HG03045 (cell line): ENCODE results near the gene CBY3.
"Not testable (repeated sequence)": the region's sequence is repeated elsewhere in the genome, so short reads cannot be mapped to it uniquely, and the experiment has no call there.

ENCODE experiments used
- ATAC-seq: cut with Tn5 transposase; IDR thresholded peaks from one replicate; pipeline ENCODE4 v1.9.1; 2021; ENCODE audit warnings: mild to moderate bottlenecking, moderate library complexity; ENCODE audit not compliant: unreplicated experiment

Gene CBY3

DNA sequence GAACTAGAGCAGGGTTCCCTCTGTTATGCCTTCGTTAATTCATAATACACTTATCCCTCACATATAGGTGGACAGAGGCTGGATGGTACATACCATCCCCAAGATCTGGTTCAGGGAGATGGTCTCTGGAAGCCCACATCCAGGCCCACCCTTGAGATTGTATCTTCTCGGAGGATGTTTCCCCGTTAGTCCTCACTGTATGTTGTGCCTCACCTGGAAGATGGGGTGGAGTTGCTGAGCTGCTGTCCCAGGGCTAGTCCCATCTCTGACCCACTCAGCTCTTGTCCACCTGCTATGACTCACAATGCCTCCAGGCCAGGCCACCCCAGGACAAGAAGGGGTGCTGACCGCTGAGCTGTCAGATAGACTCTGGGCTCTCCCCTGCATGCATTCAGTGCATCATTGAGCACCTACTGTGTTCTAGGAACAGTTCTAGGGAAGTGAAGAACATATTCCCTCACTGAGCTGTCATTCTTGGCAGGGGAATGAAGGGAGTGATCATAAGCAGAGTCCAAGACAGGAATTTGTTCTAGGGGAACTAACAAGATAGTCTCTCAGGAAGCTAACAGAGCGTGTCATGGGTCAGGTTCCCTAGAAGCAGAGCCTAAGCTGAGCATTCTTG lies at the start of gene CBY3:
Gene CBY3, minus strand, starts transcription at position 255 of the 622 bp plus-strand sequence. Its CDS starts 116 bp downstream, at position 139.
- no peak for ATAC-seq

DNA sequence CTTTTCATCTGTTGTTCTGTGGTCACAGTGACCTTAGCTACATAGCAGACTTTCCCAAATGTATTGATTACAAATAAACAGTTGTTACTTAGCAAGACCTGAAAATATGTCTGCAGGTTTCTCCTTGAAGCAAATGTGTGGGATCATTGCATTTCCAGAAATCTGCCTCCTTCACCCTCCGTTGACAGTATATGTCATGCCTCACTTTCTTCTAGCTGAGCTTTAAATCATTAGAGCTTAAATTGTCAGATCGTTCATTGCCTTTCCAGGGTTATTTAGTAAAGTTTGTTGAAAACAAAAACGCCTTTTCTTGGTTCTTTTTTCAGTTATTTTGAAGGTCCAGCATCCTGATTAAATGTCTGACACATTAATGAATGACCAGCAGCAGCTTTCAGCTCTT lies 49.5 kb upstream of the CBY3 start:
- no peak for ATAC-seq

DNA sequence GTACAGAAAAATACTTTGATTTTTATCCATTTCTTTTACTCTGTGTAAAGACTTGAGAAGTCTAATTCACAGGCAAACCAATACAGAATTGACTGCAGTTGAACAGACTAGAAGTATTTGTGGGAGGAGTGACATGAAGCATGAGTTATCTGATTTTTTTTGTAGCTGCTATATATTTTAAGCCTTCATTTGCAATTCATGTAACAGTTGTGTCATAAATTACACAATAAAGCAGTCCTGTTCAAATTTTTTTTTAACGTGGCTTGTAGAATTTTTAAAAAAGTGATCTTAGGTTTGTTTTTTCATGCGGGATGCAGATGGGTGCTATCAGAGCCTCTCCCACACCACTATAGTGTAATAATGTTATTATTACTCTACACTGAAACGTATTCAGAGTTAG lies 48.9 kb upstream of the CBY3 start:
- no peak for ATAC-seq

DNA sequence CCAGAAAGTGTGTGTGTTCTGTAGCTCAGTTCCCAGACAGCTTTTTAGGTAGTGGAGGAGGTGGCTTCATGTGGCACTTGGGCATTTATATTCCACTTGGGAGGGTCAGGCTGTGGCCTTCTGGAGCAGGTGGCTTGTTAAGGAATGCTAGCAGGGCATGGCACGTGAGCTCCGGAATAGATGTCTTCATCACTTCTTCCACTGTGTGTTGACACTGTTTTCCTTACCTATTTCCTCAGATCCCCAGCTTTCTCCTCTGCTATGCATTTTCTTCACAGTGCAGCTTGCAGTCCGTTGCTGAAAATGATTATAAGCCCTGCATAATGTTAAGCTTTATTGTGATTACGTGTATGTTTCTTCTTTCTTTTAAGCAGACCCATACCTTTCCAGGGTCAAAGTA lies 48.5 kb upstream of the CBY3 start:
- ATAC-seq, result no peak

DNA sequence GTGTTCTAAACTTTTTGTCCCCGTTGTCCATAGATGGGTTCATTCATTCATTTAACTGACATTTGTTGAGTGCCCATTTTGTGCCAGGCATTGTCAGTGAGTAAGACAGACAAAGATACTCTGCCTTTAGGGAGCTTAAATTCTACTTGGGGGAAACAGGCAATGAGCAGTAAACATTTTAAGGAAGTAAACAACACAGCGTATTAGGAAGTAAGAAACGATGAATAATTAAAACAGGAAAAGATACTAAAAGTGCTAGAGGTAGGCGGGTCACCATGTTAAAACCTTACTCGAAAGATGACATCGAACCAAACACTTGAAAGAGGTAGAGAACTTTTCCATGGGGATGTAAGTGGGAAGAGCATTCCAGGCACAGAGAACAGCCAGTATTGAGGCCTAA lies 46.3 kb upstream of the CBY3 start:
- ATAC-seq, result no peak

DNA sequence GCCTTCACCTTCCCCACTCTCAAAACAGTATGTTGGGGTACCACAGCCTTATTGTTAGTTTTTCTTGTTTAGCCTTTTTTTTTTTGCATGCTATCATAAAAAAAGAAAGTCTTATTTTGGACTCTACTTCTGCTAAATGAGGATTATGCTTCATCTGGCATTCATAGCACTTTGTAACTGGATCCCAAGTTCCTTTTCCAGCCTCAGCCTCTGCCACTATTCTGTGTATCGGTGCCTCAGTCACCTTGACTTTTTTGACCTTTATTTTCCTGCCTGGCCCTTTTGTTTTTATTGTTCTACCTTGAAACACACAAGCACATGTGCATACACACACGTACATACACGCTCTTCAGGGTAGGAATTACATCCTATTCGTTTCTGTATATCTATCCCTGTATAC lies 43.3 kb upstream of the CBY3 start:
- ATAC-seq, result no peak

DNA sequence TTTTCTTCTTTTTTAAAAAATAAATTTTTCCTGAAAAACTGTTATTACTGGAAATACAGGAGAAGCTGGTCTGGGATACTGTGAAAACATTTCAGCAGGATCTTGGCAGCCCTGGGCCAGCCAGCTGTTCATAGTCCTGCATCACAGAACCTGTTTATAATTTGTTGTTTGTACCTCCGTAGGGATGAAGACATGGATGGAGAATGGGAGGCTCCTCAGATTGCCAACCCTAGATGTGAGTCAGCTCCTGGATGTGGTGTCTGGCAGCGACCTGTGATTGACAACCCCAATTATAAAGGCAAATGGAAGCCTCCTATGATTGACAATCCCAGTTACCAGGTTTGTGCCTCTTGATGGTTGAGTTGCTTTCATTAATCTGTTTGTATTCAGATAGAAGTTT lies 39.4 kb upstream of the CBY3 start:
- ATAC-seq, result no peak

DNA sequence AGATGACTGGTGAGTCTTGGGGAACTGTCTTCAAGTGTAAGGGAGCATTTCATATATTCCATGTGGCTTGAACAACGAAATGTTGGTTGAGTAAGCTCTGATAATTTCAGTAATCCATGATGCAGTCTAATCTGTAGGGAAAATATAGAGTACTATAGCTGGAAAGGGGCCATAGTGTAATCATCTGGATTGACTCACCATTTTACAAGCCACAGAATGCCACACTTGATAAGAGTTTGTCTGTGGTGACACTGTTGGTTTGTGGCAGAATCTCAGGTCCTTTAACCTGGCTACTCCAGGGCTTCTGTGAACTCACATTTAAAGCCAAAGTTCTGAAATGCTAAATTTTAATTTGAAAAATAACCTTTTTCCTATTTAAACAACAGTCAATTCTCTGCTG lies 35.5 kb upstream of the CBY3 start:
- no peak for ATAC-seq

DNA sequence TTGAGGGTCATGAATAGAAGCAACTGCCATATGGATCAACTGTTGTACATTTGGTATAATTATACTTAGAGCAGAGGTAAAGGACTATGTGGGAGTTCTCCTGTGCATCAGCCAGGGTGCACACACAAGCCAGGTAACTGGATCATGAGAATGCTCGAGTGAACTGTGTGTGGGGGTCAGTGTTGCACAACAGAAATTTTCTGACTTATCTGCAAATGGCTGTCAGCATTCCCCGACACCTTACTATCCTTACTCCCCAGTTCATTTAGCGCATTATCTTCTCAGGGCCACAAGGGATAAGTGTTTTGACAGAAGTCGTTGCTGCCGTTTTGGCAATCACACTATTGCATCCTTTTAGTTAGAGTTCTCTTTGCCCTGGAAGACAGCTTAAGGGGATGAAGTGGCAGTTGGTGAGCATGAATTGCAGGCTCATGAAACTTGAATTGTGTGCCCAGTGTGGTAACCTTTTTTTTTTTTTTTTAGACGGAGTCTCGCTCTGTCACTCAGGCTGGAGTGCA lies 19.6 kb upstream of the CBY3 start:
- no peak for ATAC-seq

DNA sequence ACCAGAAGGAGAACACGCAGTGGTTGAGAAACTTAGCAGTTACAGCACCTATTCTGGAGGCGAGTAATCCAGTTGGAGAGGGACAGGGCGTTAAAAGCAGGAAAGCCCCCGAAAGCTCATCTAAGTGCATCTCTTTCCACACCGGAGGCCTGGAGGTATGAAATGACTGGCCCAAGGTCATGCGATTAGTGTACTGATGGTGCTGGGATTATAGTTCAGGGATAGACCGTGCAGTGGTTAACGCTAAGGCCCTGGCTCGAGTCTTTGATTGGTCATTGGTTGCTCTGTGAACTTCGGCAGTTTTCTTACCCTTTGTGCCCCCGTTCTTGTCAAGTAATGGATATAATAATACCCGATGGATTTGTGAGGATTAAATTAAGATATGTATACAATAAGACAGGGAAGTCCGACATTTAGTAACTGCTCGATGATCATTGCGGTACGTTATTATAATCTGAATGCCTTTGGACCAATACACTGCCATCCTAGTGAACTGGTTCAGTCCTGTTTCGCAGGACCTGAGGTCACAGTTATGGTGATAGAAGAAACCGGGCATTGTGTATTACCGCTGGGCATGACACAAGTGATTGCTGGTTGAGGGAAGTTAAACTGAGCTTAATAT lies 18.9 kb upstream of the CBY3 start:
- peak; percentile 18 for ATAC-seq

DNA sequence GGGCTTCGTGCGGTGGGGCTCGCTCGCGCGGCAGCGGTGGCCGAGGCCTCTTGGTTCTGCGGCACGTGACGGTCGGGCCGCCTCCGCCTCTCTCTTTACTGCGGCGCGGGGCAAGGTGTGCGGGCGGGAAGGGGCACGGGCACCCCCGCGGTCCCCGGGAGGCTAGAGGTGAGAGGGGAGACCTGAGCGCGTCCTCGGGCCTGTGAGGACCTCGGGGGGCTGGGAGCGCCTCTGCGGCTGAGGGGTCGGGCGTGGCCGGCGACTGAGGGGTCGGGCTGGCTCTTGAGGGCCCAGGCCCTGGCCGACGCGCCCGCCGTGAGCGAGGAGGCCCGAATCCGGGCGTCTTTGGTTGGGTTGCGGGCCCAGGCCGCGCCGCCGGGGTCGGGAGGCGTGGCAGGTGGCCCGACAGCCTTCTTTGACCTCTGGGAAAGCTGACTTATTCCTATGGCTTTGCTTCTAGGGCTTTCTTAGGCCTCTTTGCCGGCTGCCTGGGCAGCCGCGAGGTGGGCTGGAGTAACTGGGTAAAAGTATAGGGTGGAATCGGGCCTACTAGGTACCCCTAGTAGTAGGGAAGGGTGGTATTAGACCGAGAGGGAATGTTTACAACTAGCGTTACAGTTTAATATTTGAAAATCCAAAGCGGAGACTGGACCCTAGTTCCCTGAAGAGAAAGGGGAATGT lies 18.2 kb upstream of the CBY3 start, which contains the start of gene CANX:
Gene CANX, plus strand, starts transcription at position 33 of the 681 bp plus-strand sequence. CDS start 6,715 bp downstream, outside the sequence.
- ATAC-seq, result no peak

DNA sequence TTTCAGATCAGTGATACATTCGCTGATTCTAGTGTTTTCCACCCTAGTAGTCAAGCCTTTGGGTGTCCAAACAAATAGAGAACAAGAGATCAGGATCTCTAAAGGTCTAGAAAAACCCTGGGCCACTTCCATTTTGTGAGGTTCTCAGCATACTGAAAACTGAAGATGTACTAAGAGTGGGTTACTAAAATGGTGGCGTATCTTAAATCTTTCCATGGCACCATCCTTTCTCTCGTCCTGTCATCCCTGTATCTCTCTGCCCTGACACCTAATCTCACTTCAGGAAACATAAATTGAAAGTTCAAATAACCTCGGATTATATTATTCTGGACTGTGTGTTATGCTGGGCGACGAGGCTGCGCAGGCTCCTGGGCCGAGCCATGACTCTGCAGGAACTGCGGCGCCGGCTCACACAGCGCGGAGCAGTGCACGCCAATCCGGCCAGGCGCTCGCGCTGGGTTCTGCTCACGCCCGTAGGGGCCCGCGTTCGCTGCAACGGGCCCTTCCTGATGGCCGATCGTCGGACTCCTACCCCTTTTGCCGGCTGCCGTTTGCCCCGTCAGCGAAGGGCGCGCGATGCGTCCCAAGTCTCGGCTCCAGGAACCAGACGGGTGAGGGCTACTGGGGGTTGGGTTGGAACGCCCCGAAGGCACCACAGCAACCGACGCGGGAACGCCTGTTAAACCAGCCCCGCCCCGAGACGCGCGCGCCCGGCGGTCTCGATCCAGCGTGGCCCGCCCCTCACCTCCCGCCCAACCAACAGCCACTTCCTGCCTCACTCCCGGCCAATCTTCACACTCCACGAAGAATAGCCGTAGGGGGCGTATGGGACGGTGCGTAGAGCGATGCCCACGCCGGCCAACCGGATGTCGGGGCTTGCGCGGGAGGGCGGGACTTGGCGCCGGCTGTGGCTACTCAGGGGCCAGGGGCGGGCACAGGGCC lies 17.4 kb upstream of the CBY3 start:
- ATAC-seq, result peak; percentile 91

DNA sequence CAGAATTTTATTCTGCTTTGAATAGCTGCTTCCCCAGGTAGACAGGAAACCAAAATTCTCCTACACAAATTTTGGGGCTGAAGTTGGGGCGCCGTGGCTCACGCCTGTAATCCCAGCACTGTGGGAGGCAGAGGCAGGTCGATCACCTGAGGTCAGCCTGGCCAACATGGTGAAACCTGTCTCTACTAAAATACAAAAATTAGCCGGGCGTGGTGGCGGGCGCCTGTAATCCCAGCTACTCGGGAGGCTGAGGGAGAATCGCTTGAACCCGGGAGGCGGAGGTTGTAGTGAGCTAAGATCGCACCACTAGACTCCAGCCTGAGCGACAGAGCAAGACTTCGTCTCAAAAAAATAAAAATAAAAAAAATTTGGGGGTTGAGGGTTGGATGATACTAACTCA lies 16.7 kb upstream of the CBY3 start:
- ATAC-seq, result not testable (repeated sequence)

DNA sequence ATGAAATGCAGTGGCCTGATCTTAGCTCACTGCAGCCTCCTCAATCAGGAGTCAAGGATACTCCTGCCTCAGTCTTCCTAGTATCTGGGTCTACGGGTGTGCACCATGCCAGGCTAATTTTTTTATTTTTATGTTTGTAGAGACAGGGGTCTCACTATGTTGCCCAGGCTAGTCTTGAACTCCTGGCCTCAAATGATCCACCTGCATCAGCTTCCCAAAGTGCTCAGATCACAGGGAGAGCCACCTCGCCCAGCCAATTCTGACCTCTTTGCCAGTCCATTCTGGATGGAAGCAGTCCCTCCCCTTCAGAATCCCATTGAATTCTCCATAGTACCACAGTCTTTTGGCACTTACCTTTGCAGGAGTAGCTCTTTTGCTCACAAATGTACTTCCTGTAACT lies 16.3 kb upstream of the CBY3 start:
- ATAC-seq, result no peak

DNA sequence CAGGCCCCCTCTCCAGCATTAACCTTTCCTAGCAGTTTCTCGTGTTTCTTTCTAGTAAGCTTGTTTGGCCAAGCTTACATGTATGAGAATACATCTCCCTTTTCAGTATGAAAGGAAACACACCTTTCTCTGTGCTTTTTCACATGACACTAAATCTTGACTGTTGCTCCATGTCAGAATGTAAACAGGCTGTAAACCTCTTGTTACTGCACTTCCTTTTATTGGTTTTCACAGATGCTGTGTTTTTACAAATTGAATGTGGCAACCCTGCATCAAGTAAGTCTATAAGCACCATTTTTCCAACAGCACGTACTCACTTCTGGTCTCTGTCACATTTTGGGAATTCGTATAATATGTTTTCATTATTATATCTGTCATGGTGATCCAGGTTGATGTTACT lies 15.8 kb upstream of the CBY3 start:
- no peak for ATAC-seq

DNA sequence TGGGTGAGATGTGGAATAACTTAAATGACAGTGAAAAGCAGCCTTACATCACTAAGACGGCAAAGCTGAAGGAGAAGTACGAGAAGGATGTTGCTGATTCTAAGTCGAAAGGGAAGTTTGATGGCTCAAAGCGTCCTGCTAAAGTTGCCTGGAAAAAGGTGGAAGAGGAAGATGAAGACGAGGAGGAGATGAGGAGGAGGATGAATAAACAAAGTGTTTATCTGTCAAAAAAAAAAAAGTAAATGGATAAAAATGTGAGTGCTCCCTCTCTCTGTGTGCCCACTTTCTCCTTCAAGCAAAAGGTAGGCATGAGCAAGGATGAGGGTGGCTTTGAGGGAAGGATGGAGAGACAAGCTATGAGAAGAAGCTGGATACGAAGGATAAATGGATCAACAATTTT lies 13.7 kb upstream of the CBY3 start:
- ATAC-seq, result no peak

DNA sequence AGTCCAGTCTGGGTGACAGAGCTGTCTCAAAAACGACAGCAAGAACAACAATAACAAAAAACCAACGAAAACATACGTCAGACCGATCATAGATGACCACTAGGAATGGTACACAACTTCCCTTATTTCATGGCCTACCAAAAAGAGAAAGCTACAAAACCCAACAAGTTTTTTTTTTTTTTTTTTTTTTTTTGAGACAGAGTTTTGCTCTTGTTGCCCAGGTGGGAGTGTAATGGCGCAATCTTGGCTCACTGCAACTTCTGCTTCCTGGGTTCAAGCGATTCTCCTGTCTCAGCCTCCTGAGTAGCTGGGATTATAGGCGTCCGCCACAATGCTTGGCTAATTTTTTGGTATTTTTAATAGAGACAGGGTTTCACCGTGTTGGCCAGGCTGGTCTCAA lies 8.4 kb upstream of the CBY3 start:
- not testable (repeated sequence) for ATAC-seq

DNA sequence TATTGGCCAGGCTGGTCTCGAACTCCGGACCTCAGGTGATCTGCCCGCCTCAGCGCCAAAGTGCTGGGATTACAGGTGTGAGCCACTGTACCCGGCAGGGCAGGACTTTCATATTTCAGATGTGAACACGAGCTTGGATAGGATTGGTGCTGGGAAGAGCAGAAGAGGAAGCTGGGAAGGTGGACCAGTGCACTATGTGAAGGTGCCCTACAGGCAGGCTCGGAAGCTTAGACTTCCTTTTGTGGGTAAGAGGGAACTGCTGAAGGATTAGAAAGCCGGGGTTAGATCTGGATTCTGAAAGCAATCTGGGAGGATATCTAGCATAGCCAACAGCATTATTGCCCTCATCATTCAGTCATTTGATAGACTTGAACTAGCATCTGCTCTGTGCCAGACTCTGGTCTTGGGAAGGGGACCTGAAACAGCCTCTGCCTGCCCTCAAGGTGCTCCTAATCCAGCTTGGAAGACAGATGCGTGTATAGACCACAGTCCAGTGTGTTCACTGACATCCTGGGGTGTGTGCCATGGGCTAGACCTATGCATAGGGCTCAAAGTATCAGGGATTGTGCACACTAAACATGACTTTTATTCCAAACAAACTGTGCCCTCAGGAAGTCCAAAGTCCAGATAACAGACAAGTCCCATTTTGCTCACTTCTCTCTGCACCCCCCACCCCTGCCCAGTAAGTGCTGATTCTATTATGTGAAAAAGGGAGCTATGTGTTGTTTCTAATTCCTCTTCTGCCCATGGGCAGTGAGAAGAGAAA lies 637 bp downstream of the CBY3 start:
- ATAC-seq, result no peak

DNA sequence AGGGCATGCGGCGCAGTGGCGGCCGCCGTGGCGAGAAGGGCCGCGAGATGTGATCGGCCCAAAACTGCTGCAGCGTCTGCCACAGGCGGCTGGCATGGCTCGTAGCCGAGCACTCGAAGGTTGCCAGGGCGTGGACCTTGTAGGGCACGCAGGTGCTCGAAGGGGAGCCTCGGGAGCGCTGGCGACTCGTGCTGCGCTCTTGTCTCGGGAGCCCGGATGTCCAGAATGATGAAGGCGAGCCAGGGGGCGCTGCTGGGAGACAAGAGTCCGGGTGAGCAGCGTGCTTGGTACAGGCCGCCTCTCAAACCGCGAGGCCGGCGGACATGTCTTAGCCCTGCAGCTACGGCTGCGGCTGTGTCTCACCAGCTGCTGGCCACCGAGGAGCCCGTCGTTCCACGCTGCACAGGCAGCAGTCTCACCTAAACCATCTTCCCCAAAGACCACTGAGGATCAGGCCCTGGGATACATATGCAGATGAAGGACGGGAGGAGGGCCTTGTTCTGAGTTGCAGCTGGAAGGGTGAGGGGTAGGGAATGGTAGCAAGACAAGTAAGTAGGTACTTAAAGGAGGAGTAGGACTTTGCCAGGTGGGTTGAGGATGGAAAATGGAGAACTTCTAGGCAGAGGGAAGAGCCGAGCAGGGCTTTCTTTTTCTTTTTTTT lies 1.7 kb downstream of the CBY3 start:
- ATAC-seq, result peak; percentile 40
